GM23248 (cell line): ENCODE measurements around the gene TOP1.

Experiments used
- EZH2 ChIP-seq: fragments of 200-600 bp; sonication (generic); IDR thresholded peaks from 2 replicates; pipeline ENCODE4 v1.6.1; 2018; ENCODE audit warnings: antibody characterized with exemption, mild to moderate bottlenecking; ENCODE audit not compliant: insufficient read depth, poor library complexity, severe bottlenecking
- EZH2phosphoT487 ChIP-seq: fragments of 200-600 bp; sonication (generic); IDR thresholded peaks from 2 replicates; pipeline ENCODE4 v1.6.1; 2018; ENCODE audit warnings: antibody characterized with exemption, moderate library complexity, mild to moderate bottlenecking, low read depth; ENCODE audit not compliant: insufficient read depth

DNA sequence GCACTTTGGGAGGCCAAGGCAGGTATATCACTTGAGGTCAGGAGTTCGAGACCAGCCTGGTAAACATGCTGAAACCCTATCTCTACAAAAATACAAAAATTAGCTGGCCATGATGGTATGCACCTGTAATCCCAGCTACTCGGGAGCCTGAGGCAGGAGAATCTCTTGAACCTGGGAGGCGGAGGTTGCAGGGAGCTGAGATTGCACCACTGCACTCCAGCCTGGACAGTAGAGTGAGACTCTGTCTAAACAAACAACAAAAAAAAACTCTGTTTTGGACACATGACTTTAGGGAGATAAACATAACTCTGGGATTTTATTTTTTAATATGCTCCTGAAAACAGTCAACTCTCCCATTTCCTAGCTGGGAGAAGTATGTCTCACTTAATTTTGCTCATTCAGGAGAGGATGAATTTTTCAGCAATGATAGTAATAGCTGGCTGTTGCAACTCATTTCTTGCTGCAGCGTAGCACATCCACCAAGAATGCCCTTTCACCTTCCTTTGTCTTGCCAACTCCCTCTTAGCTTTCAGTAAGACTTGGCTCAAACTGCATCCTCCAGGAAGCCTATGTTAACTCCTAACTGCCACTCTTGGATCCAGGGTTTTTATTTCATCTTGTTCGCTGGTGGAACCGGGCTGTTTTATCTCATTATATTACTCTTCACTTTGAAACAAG is 24.3 kb downstream of the TOP1 start:
- TF ChIP-seq EZH2phosphoT487: no peak
- no peak for TF ChIP-seq EZH2
